ENCODE data around the gene FGF19. TPM values are rescaled to one million over a fixed set of nuclear protein-coding genes. Genes with fewer than 3 reads are reported as not detected.

Gene FGF19
- total RNA-seq, 1 donor from 2014 or later = not detected

GRCh38 chr11:69671734-69672465, 31.9 kb downstream of the FGF19 start:
- DNase-seq (ENCODE audit: low read depth) = no peak

- DNase-seq (ENCODE audit: low read depth) = peak; percentile 87
These were observed 33.5 kb downstream of the FGF19 start for GRCh38 chr11:69670158-69670845.

GRCh38 chr11:69669486-69669885, 34.3 kb downstream of the FGF19 start:
- DNase-seq (ENCODE audit: low read depth) = no peak

GRCh38 chr11:69667619-69668604, 35.9 kb downstream of the FGF19 start:
- no peak for DNase-seq (ENCODE audit: low read depth)

- DNase-seq (ENCODE audit: low read depth) = no peak
These were observed 36.9 kb downstream of the FGF19 start for GRCh38 chr11:69666752-69667536.

GRCh38 chr11:69666261-69666660, 37.6 kb downstream of the FGF19 start:
- no peak for DNase-seq (ENCODE audit: low read depth)

- DNase-seq (ENCODE audit: low read depth) = no peak
These were observed 38.2 kb downstream of the FGF19 start for GRCh38 chr11:69665669-69666068.

- no peak for DNase-seq (ENCODE audit: low read depth)
These were observed 38.9 kb downstream of the FGF19 start for GRCh38 chr11:69664901-69665300.

- DNase-seq (ENCODE audit: low read depth) = no peak
These were observed 39.6 kb downstream of the FGF19 start for GRCh38 chr11:69664103-69664775.

GRCh38 chr11:69663326-69663725, 40.5 kb downstream of the FGF19 start:
- no peak for DNase-seq (ENCODE audit: low read depth)

GRCh38 chr11:69662806-69663205, 41.0 kb downstream of the FGF19 start:
- DNase-seq (ENCODE audit: low read depth) = no peak

GRCh38 chr11:69662021-69662698, 41.7 kb downstream of the FGF19 start:
- DNase-seq (ENCODE audit: low read depth) = no peak

GRCh38 chr11:69661413-69661715, 42.5 kb downstream of the FGF19 start:
- no peak for DNase-seq (ENCODE audit: low read depth)

GRCh38 chr11:69660001-69660500, 43.8 kb downstream of the FGF19 start:
- no peak for DNase-seq (ENCODE audit: low read depth)

- no peak for DNase-seq (ENCODE audit: low read depth)
These were observed 44.2 kb downstream of the FGF19 start for GRCh38 chr11:69659591-69659990.

GRCh38 chr11:69658626-69659450, 45.0 kb downstream of the FGF19 start:
- peak; percentile 39 for DNase-seq (ENCODE audit: low read depth)

GRCh38 chr11:69657911-69658625, 45.8 kb downstream of the FGF19 start:
- DNase-seq (ENCODE audit: low read depth) = no peak

GRCh38 chr11:69657456-69657910, 46.3 kb downstream of the FGF19 start:
- no peak for DNase-seq (ENCODE audit: low read depth)

All from myocyte (in vitro differentiated cells).